Left hindlimb (tissue), 1 donor: Measurements from ENCODE around the gene CHAC2.
"Not testable (repeated sequence)": the region's sequence is repeated elsewhere in the genome, so short reads cannot be mapped to it uniquely, and the experiment has no call there.

Experiments
- DNase-seq: peaks from one replicate; pipeline ENCODE4 v3.0.0-alpha.2; 2018

Gene CHAC2

DNA sequence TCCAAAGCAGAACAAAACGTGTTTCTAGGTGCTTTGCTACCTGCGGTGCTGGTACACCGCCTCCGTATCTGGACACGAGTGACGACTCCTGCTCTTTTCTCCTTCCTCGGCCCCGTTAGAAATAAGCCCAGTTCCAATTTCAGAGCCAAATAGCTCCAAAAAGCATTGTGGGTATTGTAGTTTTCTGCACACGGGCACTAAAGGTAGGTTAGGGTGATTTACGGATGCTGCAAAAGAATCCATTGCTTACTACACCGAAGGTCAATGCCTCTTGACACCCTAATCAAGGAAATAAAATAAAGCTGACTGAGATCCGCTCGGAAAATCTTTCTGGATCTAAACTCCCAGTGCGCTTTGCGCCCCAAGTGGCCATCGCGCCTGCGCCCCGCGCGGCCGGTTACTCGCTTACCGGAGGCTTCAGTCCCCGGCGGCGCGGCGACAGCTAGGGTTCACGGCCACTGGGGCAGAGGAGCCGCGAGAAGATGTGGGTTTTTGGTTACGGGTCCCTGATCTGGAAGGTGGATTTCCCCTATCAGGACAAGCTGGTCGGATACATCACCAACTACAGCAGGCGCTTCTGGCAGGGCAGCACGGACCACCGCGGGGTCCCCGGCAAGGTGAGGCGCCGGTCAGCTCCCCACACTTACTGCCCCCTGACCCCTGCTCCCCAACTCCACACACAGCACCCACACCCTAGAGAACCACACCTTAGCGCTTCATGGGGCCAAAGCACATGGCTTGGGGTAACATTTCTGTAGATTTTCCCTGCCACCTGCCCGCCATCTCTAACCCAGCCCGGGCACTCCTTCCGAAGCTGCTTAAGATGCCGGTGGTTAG lies at the start of gene CHAC2:
Gene CHAC2 (plus strand): TSS at position 400 of the 837 bp plus-strand sequence. CDS start 83 bp downstream, at position 483.
- peak; percentile 87 for DNase-seq

DNA sequence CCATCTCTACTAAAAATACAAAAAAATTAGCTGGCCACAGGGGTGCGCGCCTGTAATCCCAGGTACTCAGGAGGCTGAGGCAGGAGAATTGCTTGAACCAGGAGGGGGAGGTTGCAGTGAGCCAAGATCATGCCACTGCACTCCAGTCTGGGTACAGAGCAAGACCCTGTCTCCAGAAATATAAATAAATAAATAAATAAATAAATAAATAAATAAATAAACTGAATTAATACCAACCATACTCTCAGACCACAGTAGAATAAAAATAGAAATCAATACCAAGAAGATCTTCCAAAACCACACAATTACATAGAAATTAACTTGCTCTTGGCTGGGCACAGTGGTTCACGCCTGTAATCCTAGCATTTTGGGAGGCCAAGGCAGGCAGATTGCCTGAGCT lies 46.7 kb upstream of the CHAC2 start:
- DNase-seq, result not testable (repeated sequence)

- DNase-seq, result no peak
Observed at GRCh38 chr2:53724536-53724935, 43.1 kb upstream of the CHAC2 start.

GRCh38 chr2:53725662-53726061 lies 41.9 kb upstream of the CHAC2 start:
- no peak for DNase-seq

GRCh38 chr2:53727921-53728320 lies 39.7 kb upstream of the CHAC2 start:
- DNase-seq, result no peak

DNA sequence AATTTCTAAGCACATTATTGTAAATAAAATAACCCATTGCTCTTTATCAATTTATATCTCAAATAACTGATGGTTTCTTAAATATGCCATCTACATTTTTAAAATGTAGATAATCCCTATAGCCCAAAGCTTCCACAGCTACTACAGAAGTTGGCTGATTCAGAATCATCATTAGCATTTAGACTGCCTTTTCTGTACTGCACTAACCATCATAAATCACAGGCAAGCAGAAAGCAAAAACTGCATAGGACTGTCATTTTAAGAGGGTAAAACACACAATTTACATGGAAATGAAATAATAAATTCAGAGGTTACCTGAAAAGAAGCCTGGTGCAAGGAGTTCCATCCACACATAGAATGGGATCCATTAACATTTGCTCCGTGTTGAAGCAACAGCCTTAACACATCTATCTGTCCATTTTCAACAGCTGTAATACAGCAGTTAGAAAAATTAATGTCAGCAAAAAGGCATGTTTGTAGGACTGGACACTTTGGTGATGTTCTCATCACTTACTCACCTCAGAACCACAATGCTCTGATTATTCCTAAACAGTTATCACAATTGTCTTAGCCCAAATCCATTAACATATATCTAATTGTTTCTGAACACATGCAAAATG lies 38.4 kb upstream of the CHAC2 start:
- no peak for DNase-seq

GRCh38 chr2:53737091-53737490 lies 30.5 kb upstream of the CHAC2 start:
- DNase-seq, result no peak

- DNase-seq, result no peak
Observed at GRCh38 chr2:53739032-53739431, 28.6 kb upstream of the CHAC2 start.

DNA sequence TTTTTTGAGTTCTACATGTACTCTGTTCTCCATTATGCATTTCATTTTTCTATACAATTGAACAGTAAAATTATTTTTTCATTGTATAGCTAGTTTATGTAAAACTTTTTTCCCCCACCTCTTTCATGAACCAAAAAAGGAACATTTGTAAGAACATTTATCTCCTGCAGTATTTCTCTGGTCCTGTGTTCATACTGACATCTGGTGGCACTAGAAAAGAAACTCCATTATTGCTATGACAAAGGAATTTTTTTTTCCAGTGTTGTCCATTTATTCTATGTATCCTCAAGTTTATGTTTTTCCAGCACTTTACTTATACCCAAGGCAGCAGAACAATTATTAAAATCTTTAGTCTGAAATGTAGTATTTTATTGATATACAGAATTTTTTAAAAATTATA lies 27.4 kb upstream of the CHAC2 start:
- no peak for DNase-seq

DNA sequence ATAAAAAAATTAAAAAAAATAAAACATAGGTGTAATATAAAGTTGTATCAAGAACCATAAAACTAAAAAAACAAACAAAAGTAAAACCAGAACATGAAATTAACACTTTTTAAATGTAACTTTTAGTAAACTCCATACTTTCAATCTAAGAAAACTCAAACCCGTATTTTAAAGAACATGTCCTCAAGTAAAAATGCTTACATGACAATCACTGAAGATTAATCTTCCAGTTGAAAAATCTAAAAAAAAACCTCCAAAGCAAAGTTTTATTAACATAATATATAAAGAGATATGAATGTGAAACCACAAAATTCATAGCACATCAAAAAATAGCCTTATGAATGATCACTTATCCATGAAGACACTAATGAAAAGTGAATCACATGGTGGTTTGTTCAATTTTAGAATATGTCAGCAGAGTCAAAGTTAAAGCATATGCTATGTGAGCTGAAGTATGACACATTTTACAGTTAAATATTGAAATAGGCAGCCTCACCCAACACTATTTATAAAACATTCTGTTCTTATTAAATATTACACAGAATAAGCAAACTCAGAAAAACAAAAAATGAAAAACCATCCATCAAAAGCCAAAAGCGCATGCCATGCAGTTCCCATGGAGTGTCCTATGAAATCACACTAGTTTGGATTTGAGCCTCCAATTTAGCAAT lies 23.1 kb upstream of the CHAC2 start:
- no peak for DNase-seq

DNA sequence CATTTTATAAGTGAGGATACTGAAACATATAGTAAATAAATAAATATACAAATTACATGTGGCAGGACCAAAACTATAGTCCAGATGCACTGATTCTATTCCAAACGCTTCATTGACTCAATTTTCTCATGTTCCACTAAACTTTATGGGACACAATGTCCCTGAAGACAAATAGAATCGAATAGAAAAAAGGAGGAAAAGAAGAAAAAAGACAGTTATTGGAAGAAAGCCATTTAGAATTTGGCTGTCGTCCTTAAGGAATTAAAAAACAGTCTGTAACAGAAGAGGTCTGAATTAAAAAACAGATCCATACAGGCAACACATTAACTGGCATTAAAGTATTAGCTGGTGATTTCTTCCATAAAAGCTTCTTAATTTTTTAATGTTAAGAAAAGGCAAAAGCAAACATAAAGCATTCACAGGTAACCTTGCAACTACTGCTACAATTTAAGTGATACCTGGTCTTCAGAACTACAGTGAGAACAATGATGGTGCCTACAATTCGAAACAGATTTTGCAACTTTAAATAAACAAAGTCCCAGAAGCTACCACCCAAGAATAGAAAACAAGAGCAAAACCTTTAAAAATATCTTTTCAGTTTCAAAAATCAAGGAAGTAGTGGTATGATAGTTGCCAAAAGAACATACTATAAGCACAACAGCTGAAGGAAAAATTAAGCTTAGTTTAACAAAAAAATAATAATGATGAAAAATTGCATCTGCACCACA lies 17.4 kb upstream of the CHAC2 start:
- DNase-seq, result no peak

DNA sequence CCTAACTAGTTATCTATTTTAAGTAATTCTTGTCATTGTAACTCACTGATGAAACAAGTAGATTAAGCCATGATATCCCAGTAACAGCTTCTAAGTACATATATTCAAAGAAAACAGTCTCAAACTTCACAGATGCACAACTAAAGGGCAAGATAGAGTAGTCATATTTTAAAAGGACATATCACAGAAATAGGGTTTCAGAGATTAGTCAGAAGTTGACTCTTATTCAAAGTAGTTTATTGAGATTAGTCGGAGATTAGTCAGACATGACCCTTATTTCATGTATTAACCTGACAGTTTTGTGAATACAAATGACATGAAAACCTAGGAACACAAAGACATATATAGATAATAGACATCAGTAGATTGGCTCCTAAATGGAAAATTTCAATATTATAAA lies 15.9 kb upstream of the CHAC2 start:
- DNase-seq, result no peak

DNA sequence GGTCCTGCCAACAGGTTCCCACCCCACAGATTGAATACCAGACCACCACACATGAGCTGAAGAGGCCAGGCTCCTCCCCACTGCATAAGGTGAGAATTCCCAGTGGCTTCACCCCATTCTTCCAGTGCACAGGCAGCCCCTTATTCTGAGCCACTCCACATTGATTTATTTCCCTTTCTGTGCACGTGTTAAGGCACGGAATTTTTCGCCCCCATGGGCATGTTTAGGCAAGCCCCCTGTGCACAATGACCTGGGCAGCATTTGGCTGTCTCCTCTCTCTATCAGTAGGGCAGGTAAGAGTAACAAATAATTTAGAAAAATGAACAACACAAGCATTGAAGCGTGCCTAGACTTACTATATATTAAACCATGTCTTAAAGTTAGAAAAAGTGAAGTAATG lies 15.2 kb upstream of the CHAC2 start:
- no peak for DNase-seq

DNA sequence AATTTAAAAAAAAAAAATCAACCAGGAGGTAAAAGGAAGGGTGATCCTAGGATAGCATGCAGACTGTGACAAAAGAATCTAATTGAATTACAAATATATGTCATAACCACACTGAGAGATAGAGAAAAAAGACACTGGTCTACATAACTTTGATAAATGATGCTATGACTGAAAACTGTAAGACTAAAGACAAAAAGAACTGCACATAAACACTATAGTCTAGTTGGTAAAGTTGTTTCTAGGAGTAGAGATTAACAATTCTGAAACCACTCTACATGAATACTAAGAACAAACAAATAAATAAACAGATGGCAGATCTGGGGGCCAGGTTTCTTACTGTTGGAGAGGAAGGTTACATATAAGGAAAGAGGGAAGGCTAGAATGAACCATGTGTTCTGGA lies 14.6 kb upstream of the CHAC2 start:
- DNase-seq, result no peak

DNA sequence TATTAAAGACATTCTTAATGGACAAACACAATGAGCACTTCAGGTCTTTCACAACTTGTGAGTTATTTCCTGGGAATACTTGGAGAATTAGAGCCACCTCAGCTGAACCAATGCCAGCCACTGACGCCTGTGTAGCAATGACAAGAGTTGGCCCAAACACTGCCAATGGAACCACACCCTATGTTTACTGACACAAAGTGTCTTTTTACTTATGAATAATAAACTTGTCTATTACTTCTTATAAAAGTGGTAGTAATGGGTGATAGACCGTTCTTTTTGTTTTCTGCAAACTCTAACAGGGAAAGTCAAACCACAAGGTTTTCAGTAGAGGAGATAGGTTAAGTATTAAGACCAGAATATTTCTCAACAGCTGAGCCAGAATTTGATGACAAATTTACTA lies 12.5 kb upstream of the CHAC2 start:
- DNase-seq, result no peak

DNA sequence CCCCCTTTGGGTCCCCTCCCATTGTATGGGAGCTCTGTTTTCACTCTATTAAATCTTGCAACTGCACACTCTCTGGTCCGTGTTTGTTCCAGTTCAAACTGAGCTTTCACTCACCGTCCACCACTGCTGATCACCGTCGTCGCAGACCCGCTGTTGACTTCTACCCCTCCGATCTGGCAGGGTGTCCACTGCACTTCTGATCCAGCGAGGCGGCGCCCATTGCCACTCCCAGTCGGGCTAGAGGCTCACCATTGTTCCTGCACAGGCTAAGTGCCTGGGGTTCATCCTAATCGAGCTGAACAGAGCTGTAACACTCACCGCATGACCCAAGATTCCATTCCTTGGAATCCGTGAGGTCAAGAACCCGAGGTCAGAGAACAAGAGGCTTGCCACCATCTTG lies 11.0 kb upstream of the CHAC2 start:
- no peak for DNase-seq

GRCh38 chr2:53757206-53757605 lies 10.4 kb upstream of the CHAC2 start:
- DNase-seq, result not testable (repeated sequence)

DNA sequence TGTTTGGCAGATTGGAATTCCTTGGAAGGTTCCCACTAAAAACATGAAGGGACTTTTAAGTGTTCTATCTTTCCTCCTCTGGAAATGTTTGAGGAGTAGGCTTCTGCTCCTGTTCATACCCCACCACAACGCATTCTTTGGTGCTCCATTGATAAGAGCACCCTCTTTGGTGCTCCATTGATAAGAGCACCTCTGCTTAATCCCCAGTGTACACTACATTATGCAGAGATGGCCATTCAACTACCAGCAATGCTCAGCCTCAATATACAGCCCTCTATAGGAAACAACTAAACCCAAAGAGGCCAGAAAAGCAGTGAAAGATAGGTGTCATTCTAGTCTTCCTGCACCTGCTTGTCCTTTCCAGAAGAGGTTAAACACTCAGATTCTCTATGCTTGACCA lies 1.8 kb upstream of the CHAC2 start:
- no peak for DNase-seq

- no peak for DNase-seq
Observed at GRCh38 chr2:53768242-53768542, 588 bp downstream of the CHAC2 start.

- DNase-seq, result no peak
Observed at GRCh38 chr2:53769318-53769945, 1.8 kb downstream of the CHAC2 start.

- no peak for DNase-seq
Observed at GRCh38 chr2:53770264-53770663, 2.7 kb downstream of the CHAC2 start.

DNA sequence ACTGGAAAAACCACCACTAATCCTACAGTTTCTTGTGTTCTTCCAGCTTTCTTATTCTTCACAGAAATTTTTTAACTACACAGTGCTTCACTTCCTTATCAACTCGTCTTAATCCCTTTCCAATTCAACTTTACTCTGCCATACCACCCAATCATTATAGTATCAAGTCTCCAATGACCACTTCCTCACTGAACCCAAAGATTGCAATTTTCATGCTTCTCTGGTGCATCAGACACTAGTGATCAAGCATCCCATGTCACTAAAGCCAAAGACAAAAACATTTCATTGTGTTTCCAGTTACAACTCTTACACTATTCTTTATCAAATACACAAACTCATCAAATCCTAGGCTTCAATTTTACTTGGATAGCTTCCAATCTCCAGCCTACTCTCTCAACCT lies 9.5 kb downstream of the CHAC2 start:
- no peak for DNase-seq

GRCh38 chr2:53778536-53779162 lies 11.0 kb downstream of the CHAC2 start:
- DNase-seq, result no peak
